CD14-positive monocyte (primary cell): Measurements from ENCODE around the gene CPED1. TPM values are rescaled to one million over a fixed set of nuclear protein-coding genes. Genes with fewer than 3 reads are reported as not detected.

Experiments used
- DNase-seq, 3 donors: peaks; one replicate each; pipeline ENCODE4 v3.0.0-alpha.2; 2011 to 2022
- H2AFZ ChIP-seq: 2 replicates; pipeline ENCODE4 v1.6.0; 2012; ENCODE audit warnings: mild to moderate bottlenecking, low read depth, low read length, inconsistent platforms; ENCODE audit not compliant: insufficient read depth, poor library complexity, severe bottlenecking
- H3K27ac ChIP-seq, 2 donors: 1 replicate in 1 of 2; 2 replicates in 1 of 2; pipeline ENCODE4 v1.5.1; 2012 to 2013; ENCODE audit warnings: low read length in 2 of 2, control low read depth in 1 of 2, inconsistent platforms in 1 of 2, low read depth in 1 of 2, mild to moderate bottlenecking in 1 of 2
- H3K27me3 ChIP-seq, 2 donors: one replicate each; pipeline versions ENCODE4 v1.6.0 to v1.6.1; 2011 to 2013; ENCODE audit warnings: low read length in 2 of 2; ENCODE audit not compliant: control insufficient read depth in 2 of 2, insufficient read depth in 2 of 2
- H3K36me3 ChIP-seq, 2 donors: replicated peaks in 1 of 2; 1 replicate in 1 of 2; 2 replicates in 1 of 2; pipeline versions ENCODE4 v1.5.1 to v1.6.1; 2012 to 2013; ENCODE audit warnings: low read length in 2 of 2, control low read depth in 1 of 2, inconsistent platforms in 1 of 2, mild to moderate bottlenecking in 1 of 2; ENCODE audit not compliant: insufficient read depth in 2 of 2, control insufficient read depth in 1 of 2
- H3K4me1 ChIP-seq, 2 donors: 1 replicate in 1 of 2; 2 replicates in 1 of 2; pipeline versions ENCODE4 v1.5.1 to v1.6.1; 2012 to 2013; ENCODE audit warnings: low read length in 2 of 2, control low read depth in 1 of 2, inconsistent platforms in 1 of 2, mild to moderate bottlenecking in 1 of 2, moderate library complexity in 1 of 2; ENCODE audit not compliant: insufficient read depth in 2 of 2, control insufficient read depth in 1 of 2
- H3K4me2 ChIP-seq: replicated peaks from 2 replicates; pipeline ENCODE3; 2012; ENCODE audit warnings: low read length, moderate library complexity, mild to moderate bottlenecking; ENCODE audit not compliant: poor library complexity, severe bottlenecking; ENCODE audit errors: extremely low read depth
- H3K4me3 ChIP-seq, 3 experiments: fragments of 200-600 bp in 1 of 3; sonication (generic) in 1 of 3; replicated peaks in 1 of 3; 1 replicate in 2 of 3; 2 replicates in 1 of 3; pipeline ENCODE4 v1.5.1; 2011 to 2013; ENCODE audit warnings: low read length in 3 of 3, mild to moderate bottlenecking in 3 of 3, control low read depth in 2 of 3, low read depth in 2 of 3, inconsistent platforms in 1 of 3, moderate library complexity in 1 of 3
- H3K79me2 ChIP-seq: 2 replicates; pipeline ENCODE4 v1.6.0; 2012; ENCODE audit warnings: mild to moderate bottlenecking, control low read depth, inconsistent platforms, low read length, moderate library complexity; ENCODE audit not compliant: insufficient read depth
- H3K9ac ChIP-seq: 2 replicates; pipeline ENCODE4 v1.6.0; 2017; ENCODE audit warnings: low read length, mild to moderate bottlenecking; ENCODE audit not compliant: insufficient read depth, poor library complexity, severe bottlenecking
- H3K9me3 ChIP-seq, 2 donors: replicated peaks in 1 of 2; 1 replicate in 1 of 2; 2 replicates in 1 of 2; pipeline versions ENCODE4 v1.5.1 to v1.6.1; 2012 to 2013; ENCODE audit warnings: low read length in 2 of 2, control low read depth in 1 of 2; ENCODE audit not compliant: control insufficient read depth in 1 of 2, insufficient read depth in 1 of 2
- H4K20me1 ChIP-seq: 2 replicates; pipeline ENCODE4 v1.6.0; 2012; ENCODE audit warnings: mild to moderate bottlenecking, low read length, control low read depth, moderate library complexity; ENCODE audit not compliant: insufficient read depth
- H3K27ac Mint-ChIP-seq, 7 donors: one replicate each; pipeline ENCODE4 v1.8.0; 2020; ENCODE audit warnings: mild to moderate bottlenecking in 7 of 7, mixed read lengths in 7 of 7, moderate library complexity in 6 of 7, inconsistent platforms in 2 of 7
- H3K27me3 Mint-ChIP-seq, 3 donors: one replicate each; pipeline ENCODE4 v1.8.0; 2021 to 2022; ENCODE audit warnings: low read depth in 3 of 3, mild to moderate bottlenecking in 3 of 3, mixed read lengths in 3 of 3, moderate library complexity in 3 of 3, inconsistent platforms in 1 of 3
- H3K36me3 Mint-ChIP-seq, 2 donors: one replicate each; pipeline ENCODE4 v1.8.0; 2020; ENCODE audit warnings: mixed read lengths in 2 of 2, inconsistent platforms in 1 of 2, mild to moderate bottlenecking in 1 of 2
- H3K4me1 Mint-ChIP-seq: one replicate; pipeline ENCODE4 v1.8.0; 2020; ENCODE audit warnings: mild to moderate bottlenecking, mixed read lengths
- H3K4me3 Mint-ChIP-seq, 2 donors: one replicate each; pipeline ENCODE4 v1.8.0; 2020; ENCODE audit warnings: mild to moderate bottlenecking in 2 of 2, mixed read lengths in 2 of 2, moderate library complexity in 1 of 2
- H3K9me3 Mint-ChIP-seq, 7 donors: one replicate each; pipeline ENCODE4 v1.8.0; 2020 to 2022; ENCODE audit warnings: mixed read lengths in 7 of 7, mild to moderate bottlenecking in 6 of 7, moderate library complexity in 6 of 7, inconsistent platforms in 2 of 7
- WGBS: methylation state at CpG from one replicate; pipeline ENCODE4 v1.1.5; 2013; ENCODE audit warnings: missing lambda C conversion rate; ENCODE audit not compliant: insufficient coverage; 5-methylcytosine and 5-hydroxymethylcytosine counted together
- intact Hi-C, 2 donors: fragments of 100-400 bp; cut with micrococcal nuclease; formaldehyde crosslinking; loops; one replicate each; pipeline versions ENCODE4 v1.15.0 to v1.15.1; 2023
- polyA plus RNA-seq, 3 donors: library from polyadenylated mRNA; depleted of rRNA in 1 of 3; unstranded in 2 of 3; stranded (reverse) in 1 of 3; fragments of 300-500 nt in 2 of 3; fragments of >200 nt in 1 of 3; fragmentation: Illumina TruSeq in 2 of 3; gene quantifications; 1 replicate in 2 of 3; 2 replicates in 1 of 3; pipeline ENCODE4 v1.2.3, GENCODE V29; 2012 to 2021
- TF ChIP-seq, protein P1 (sequence below): fragments of 200-600 bp; IDR thresholded peaks from one replicate; pipeline ENCODE4 v1.8.0; 2022; ENCODE audit warnings: antibody characterized with exemption, mild to moderate bottlenecking

CPED1 gene
- polyA plus RNA-seq, 3 donors: 9.8 to 30.0 (median 20.4) TPM

DNA sequence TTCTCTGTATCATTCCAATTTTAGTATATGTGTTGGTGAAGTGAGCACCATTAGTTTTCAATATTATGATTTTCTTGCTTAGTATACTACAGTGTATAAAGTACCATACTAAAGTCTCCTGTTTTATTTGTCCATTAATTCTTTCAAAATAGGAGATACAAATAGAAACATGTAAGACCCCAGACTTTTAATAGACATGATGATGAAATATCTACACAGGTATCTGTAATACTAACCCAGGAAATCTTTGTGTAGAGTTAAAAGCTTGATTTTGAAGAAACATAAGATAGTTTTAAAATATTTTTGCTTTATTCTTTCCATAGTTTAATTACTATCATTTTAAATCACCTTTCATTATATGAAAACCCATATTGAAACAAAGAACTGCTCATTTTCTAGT lies 206.5 kb downstream of the CPED1 start:
- no peak for DNase-seq
- Histone ChIP-seq H3K4me3 (no peak overlapping the region), H3K36me3 (no peaks in the 10 kb centered on the region), H2AFZ (no peak overlapping the region), H3K27me3 (no peaks in the 10 kb centered on the region), H3K27ac (no peak overlapping the region), H3K4me2 (no peak overlapping the region), H3K9me3 (no peaks in the 10 kb centered on the region), H4K20me1 (no peaks in the 10 kb centered on the region), H3K9ac (no peak overlapping the region), H3K4me1 (no peaks in the 10 kb centered on the region), H3K79me2 (no peaks in the 10 kb centered on the region)
- Mint-ChIP-seq H3K4me1 (no peaks in the 10 kb centered on the region), H3K36me3 (no peaks in the 10 kb centered on the region), H3K27ac (no peak overlapping the region), H3K27me3 (peaks cover 0 to 2% (median 2%) of the 10 kb centered on the region in 3 donors), H3K9me3 (peaks cover 0 to 2% (median 0%) of the 10 kb centered on the region in 7 donors), H3K4me3 (no peak overlapping the region)
- TF ChIP-seq, protein P1, sequence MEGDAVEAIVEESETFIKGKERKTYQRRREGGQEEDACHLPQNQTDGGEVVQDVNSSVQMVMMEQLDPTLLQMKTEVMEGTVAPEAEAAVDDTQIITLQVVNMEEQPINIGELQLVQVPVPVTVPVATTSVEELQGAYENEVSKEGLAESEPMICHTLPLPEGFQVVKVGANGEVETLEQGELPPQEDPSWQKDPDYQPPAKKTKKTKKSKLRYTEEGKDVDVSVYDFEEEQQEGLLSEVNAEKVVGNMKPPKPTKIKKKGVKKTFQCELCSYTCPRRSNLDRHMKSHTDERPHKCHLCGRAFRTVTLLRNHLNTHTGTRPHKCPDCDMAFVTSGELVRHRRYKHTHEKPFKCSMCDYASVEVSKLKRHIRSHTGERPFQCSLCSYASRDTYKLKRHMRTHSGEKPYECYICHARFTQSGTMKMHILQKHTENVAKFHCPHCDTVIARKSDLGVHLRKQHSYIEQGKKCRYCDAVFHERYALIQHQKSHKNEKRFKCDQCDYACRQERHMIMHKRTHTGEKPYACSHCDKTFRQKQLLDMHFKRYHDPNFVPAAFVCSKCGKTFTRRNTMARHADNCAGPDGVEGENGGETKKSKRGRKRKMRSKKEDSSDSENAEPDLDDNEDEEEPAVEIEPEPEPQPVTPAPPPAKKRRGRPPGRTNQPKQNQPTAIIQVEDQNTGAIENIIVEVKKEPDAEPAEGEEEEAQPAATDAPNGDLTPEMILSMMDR: no peak
- intact Hi-C loops: no loop called here

DNA sequence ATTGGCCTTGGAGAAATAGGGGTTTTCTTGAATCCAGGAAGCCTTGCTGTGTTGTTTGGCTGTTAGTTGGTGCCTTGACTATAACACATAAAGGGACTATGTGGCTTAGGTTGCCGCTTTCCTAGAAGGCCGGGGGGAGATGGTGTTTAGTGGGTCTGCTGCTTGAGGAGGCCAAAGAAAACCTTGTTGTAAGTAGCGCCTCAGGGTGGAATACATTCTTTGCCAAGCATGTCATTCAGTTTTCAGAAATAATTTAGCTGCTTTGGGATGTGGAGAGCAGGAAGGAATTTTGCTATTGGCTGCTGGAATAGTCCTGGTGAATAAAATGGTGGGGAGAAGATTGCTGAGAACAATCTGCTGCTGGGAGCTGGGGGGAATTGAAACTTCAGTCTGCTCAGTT lies 207.4 kb downstream of the CPED1 start:
- peaks cover 0 to 2% (median 0%) of the 10 kb centered on the region in 7 donors for H3K9me3 Mint-ChIP-seq
- Histone ChIP-seq H2AFZ (no peak overlapping the region), H3K9ac (no peak overlapping the region), H3K36me3 (no peaks in the 10 kb centered on the region), H3K9me3 (no peaks in the 10 kb centered on the region), H3K27me3 (no peaks in the 10 kb centered on the region), H3K79me2 (no peaks in the 10 kb centered on the region), H3K4me2 (no peak overlapping the region), H4K20me1 (no peaks in the 10 kb centered on the region), H3K4me3 (no peak overlapping the region), H3K4me1 (no peaks in the 10 kb centered on the region), H3K27ac (no peak overlapping the region)
- TF ChIP-seq, protein P1: no peak
- no peak overlapping the region for H3K4me3 Mint-ChIP-seq
- no peak overlapping the region for H3K27ac Mint-ChIP-seq
- 98% methylated on average over 3 of the region's 3 CpGs for WGBS
- peaks cover 0 to 2% (median 0%) of the 10 kb centered on the region in 3 donors for H3K27me3 Mint-ChIP-seq
- intact Hi-C loops: no loop called here
- no peaks in the 10 kb centered on the region for H3K4me1 Mint-ChIP-seq
- no peaks in the 10 kb centered on the region for H3K36me3 Mint-ChIP-seq
- DNase-seq: no peak
